RWPE1 (cell line): Measurements from ENCODE around the gene KRT73.
A peak's percentile ranks its signal among the peaks of the same experiment; 100 is the strongest.

ENCODE experiments used
- CTCF ChIA-PET: fragments of 350-600 bp; sonication (Branson Sonifier 250); formaldehyde crosslinking; extraction: SDS; loops from one replicate; lab custom pipeline; 2021; lab: Yijun Ruan, JAX
- POLR2A ChIA-PET: fragments of 400-600 bp; formaldehyde crosslinking; extraction: SDS; loops from one replicate; lab custom pipeline; 2020; ENCODE audit warnings: antibody characterized with exemption; ENCODE audit not compliant: low non-redundant PET; lab: Yijun Ruan, JAX
- DNase-seq: peaks from one replicate; pipeline ENCODE4 v3.0.0; 2012; ENCODE audit warnings: low spot score
- H3K27ac ChIP-seq: fragments of 450-650 bp; 2 replicates; pipeline ENCODE4 v1.5.1; 2017
- CTCF ChIP-seq: fragments of 450-650 bp; conservative IDR thresholded peaks from 2 replicates; pipeline ENCODE4 v1.5.1; 2017; ENCODE audit warnings: low read depth, mild to moderate bottlenecking

KRT73 gene

GRCh38 chr12:52591521-52591920, 26.8 kb downstream of the KRT73 start:
- POLR2A ChIA-PET = no interaction called here
- no peak overlapping the region for H3K27ac ChIP-seq
- no peak for TF ChIP-seq CTCF
- CTCF ChIA-PET = no interaction called here
- no peak for DNase-seq

GRCh38 chr12:52590021-52590420, 28.3 kb downstream of the KRT73 start:
- no peak for DNase-seq
- no peak overlapping the region for H3K27ac ChIP-seq
- ChIA-PET CTCF (interaction anchor here (1.1 kb wide), 1 partner anchor 275 kb away, joined by 7 read pairs; no protein-coding TSS in a partner anchor), POLR2A (no interaction called here)
- TF ChIP-seq CTCF = no peak

GRCh38 chr12:52587563-52587962, 30.8 kb downstream of the KRT73 start:
- ChIA-PET POLR2A (no interaction called here), CTCF (interaction anchor here (0.6 kb wide), 1 partner anchor 430 kb away, joined by 3 read pairs; no protein-coding TSS in a partner anchor)
- no peak for TF ChIP-seq CTCF
- DNase-seq = no peak
- H3K27ac ChIP-seq = no peak overlapping the region

- no peak overlapping the region for H3K27ac ChIP-seq
- no peak for TF ChIP-seq CTCF
- ChIA-PET CTCF (interaction anchor here (2.5 kb wide), 1 partner anchor 294 kb away, joined by 12 read pairs; no protein-coding TSS in a partner anchor), POLR2A (no interaction called here)
- no peak for DNase-seq
Observed at GRCh38 chr12:52585946-52586345, 32.4 kb downstream of the KRT73 start.

GRCh38 chr12:52585066-52585465, 33.3 kb downstream of the KRT73 start:
- H3K27ac ChIP-seq = no peak overlapping the region
- CTCF ChIA-PET = interaction anchor here (2.5 kb wide), 1 partner anchor 294 kb away, joined by 12 read pairs; no protein-coding TSS in a partner anchor
- no peak for TF ChIP-seq CTCF
- no peak for DNase-seq
- POLR2A ChIA-PET = no interaction called here

GRCh38 chr12:52584156-52584682, 34.1 kb downstream of the KRT73 start:
- DNase-seq = no peak
- CTCF ChIA-PET = interaction anchor here (0.7 to 4.1 kb wide), 2 partner anchors 39 to 296 kb away, joined by 4 to 39 read pairs; no protein-coding TSS in a partner anchor

More at GRCh38 chr12:52584156-52584682, 34.1 kb downstream of the KRT73 start:
- no peak for TF ChIP-seq CTCF
- H3K27ac ChIP-seq = 0 out of 2 replicates have a peak overlapping the region, but pooled peaks have one; percentile 35
- POLR2A ChIA-PET = interaction anchor here (0.5 kb wide), 1 partner anchor 294 kb away, joined by 5 read pairs; no protein-coding TSS in a partner anchor
